HPDE6-E6E7 (cell line): ENCODE data around the gene ATP1B1.

Experiments
- DNase-seq: peaks from one replicate; pipeline ENCODE4 v3.0.0; 2011; ENCODE audit warnings: missing footprints; ENCODE audit errors: extremely low spot score

ATP1B1 gene

GRCh38 chr1:169094897-169095569, 11.5 kb upstream of the ATP1B1 start:
- DNase-seq, result no peak

- no peak for DNase-seq
Measured at GRCh38 chr1:169098380-169098779, 8.1 kb upstream of the ATP1B1 start.

- DNase-seq, result no peak
Measured at GRCh38 chr1:169099561-169099960, 6.9 kb upstream of the ATP1B1 start.

DNA sequence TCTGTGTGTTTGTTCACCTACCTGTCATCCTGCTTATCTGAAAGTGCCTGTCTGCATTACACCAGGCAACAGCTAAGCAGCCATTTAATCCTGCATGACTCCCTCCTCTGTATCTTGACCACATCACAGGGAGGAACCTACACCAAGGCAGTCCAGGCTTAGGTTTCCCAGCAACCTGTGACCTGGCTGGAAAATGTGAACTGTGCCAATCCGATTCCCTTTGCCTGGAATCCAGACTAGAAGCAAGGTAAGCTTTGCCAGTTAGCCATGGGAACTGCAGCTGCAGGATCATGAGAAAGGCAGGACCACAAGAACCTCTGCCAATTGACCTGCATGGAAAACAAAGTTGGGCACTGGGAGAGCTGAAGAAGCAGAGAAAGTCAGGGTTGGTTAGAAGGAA, 6.3 kb upstream of the ATP1B1 start:
- no peak for DNase-seq

GRCh38 chr1:169100651-169101088, 5.8 kb upstream of the ATP1B1 start:
- DNase-seq, result no peak

DNA sequence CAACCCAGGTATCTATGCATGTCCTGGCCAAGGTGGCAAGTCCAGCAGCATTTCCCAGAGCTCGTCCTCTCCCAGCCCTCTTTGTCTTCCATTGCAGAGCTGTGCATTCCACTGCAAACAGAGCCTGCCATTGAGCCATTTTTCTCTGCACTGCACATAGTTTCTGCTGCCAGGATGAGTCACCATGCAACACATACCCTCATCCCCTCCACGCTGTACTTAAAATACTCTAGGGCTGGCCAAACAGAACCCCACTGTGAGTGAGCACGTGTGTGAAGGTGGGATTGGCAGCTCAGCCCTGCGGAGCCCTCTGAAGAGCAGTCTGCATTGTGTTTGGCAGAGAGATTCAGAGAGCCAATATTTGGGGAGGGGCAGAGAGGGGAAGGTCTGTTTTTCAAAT, 3.9 kb upstream of the ATP1B1 start:
- DNase-seq, result no peak

DNA sequence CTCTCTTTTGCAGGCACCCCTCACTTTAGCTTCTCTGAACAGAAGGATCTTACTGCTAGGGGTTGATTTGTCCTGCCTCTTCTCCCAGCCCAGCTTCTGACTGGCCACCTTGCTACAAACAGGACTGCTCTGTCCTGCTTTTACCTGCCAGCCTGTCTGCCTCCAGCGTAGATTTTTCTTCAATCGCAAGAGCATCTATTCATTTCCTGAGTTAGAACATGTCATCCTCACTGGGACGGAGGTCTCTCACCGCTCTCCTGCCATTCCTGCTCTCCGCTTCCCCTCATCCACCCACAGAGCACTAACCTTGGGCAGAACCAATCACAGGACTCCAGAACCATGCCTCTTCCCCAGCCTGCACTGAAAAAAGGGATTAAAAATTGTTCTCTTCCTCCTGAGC, 3.5 kb upstream of the ATP1B1 start:
- DNase-seq, result no peak

GRCh38 chr1:169103480-169103893, 3.0 kb upstream of the ATP1B1 start:
- DNase-seq, result no peak

DNA sequence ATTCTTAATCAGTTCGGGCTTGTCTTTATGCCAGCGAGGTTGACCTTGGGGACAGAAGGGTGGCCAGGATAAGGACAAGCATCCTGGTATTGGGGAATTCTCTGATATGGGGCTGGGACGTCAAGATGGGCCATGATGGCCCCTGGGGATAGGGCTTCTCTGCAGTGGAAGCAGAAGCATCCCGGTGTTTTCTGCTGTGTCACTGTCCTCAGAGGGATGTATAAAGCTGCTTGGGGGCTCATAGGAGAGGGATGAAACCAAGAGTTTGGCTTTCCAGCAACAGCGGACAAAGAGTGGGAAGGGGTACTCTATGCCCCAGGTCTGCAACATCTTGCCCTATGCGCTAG, 1.4 kb upstream of the ATP1B1 start:
- DNase-seq, result no peak

- DNase-seq, result peak; percentile 44
Measured at GRCh38 chr1:169105434-169106094, 926 bp upstream of the ATP1B1 start.

DNA sequence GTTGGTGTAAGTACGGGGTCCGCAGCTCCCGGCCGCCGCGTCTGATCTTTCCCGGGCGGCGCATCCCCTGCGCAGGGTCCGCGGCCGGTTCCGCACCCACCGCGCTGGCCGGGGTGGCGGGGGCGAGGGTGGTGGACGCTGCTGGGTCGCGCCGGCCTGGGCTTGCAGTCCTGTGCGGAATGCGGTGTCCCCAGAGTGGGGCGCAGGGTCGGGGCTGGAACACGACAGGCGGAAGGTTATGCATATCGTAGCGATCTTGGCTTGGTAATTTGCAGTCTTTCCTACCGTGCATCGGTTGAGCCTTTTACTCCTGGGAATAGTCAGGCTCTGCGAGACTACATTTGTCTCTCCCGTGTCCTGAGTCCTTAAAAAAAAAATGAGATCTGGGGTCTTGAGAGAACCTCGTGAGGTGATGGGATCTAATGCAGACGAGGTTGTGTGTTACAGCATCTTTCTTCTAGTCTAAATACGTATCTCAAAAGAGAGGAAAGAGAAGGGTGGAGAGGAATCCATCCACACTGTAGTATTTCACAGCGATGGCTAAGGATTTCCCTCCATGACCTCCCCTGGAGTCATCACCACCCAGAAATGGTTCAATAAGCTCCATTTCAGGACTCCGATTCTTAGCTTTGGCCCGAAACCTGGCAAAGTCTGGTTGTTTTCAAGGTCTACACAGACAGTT, 572 bp downstream of the ATP1B1 start:
- DNase-seq, result no peak

GRCh38 chr1:169107603-169108208, 1.2 kb downstream of the ATP1B1 start:
- no peak for DNase-seq

- no peak for DNase-seq
Measured at GRCh38 chr1:169108223-169108622, 1.7 kb downstream of the ATP1B1 start.

DNA sequence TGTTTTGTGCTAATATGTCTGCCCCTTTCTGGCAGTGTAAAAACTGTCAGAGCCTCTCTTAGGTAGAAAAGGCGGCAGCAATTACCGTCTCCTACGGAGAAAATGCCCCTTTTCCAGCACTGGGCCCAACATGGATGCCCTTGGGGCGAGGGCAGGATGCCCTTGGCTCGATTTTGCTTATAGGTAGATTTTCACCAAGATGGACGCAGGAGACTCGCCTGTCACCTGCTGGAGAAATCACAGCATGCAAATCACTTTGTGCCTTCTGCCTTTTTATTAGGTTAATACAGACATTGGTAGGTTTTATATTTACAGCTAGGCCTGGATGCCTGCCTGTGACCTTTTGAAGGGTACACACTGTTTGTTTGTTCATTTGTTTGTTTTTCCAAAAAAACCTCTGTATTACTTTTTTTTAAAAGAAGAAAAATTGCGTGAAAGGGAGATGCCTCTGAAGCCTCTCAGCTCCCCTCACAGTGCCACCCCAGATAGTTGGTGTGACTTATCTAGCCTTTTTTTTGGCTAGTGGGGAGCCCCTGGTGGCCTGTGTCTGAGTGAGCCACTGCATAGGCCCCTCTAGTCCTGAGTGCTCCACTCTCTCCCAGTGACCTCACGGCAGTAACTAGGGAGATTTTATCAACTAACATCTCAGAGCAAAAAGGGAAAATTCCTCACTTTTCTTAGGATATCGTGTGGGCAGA, 2.5 kb downstream of the ATP1B1 start:
- DNase-seq, result no peak

GRCh38 chr1:169109561-169110134, 3.2 kb downstream of the ATP1B1 start:
- DNase-seq, result peak; percentile 51

GRCh38 chr1:169110236-169110635, 3.7 kb downstream of the ATP1B1 start:
- no peak for DNase-seq

DNA sequence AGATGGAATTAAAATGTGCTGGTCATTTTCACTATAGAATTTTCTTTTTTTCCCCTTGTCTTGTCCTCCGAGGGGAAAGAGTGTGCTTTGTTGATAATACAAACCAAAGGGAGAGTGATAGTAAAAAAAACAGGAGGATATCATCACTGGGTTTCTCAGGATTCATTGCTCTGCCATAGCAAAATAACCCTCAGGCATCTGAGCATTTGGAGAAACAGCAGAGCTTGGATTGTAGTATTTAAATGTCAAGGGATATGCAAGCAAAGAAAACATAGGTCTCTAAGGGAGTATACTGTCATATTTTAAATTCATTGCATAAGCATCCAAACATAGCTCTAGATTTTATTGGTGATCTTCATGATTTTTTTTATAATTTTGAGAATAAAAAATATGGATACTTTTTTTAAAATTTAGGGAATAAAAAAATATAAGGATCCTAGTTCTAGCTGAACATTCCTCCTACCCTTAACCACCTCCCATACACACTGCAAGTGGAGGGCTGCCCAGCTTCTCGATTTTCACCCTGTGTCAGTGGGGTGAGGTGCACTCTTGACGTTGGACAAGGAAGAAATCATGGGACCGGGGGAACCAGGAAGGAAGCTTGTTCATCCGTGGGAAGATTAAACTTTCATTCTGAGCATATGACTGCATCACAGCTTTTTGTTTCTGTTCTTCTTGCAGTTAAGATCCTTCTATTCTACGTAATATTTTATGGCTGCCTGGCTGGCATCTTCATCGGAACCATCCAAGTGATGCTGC, 4.4 kb downstream of the ATP1B1 start:
- DNase-seq, result no peak

GRCh38 chr1:169111472-169111871, 5.0 kb downstream of the ATP1B1 start:
- DNase-seq, result no peak

DNA sequence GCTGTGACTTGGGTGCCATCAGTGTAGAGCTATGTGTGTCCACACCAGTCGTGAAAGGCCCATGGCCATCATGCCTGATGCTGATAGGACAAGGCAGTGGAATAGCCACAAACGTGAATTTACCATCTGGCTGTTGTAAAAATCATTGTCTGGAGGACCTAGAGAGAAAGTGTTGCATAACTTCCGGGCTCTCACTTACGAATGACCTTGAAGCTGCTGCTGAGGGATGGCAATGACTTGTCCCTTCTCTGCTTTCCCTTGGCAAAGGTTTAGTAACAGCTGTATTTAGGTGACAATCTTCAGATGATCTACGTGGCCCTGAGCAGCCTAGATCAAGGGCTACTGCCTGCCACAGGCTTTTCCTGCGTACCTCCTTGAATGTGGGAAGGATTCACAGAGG, 5.8 kb downstream of the ATP1B1 start:
- DNase-seq, result no peak

GRCh38 chr1:169113613-169114119, 7.2 kb downstream of the ATP1B1 start:
- peak; percentile 74 for DNase-seq
